Endodermal cell (in vitro differentiated cells): ENCODE data around the gene FIS1. TPM values are rescaled to one million over a fixed set of nuclear protein-coding genes. Genes with fewer than 3 reads are reported as not detected.
"Not testable (repeated sequence)": the region's sequence is repeated elsewhere in the genome, so short reads cannot be mapped to it uniquely, and the experiment has no call there.

Experiments used
- DNase-seq: peaks from one replicate; pipeline ENCODE4 v3.0.0-alpha.2; 2017
- H3K27ac ChIP-seq: 2 replicates; pipeline ENCODE4 v1.5.1; 2013; ENCODE audit warnings: mild to moderate bottlenecking, low read depth, low read length, moderate library complexity
- H3K27me3 ChIP-seq: 2 replicates; pipeline ENCODE4 v1.6.1; 2013; ENCODE audit warnings: mild to moderate bottlenecking, low read length, moderate library complexity; ENCODE audit not compliant: insufficient read depth, control insufficient read depth, poor library complexity, severe bottlenecking
- H3K36me3 ChIP-seq: 2 replicates; pipeline ENCODE4 v1.7.0; 2013; ENCODE audit warnings: mild to moderate bottlenecking, low read length, moderate library complexity; ENCODE audit not compliant: control insufficient read depth, insufficient read depth
- H3K4me1 ChIP-seq: one replicate; pipeline ENCODE4 v1.7.0; 2013; ENCODE audit warnings: low read length; ENCODE audit not compliant: control insufficient read depth, insufficient read depth
- H3K4me3 ChIP-seq: 2 replicates; pipeline ENCODE4 v1.5.1; 2013; ENCODE audit warnings: mild to moderate bottlenecking, low read length, moderate library complexity
- H3K9ac ChIP-seq: 2 replicates; pipeline ENCODE4 v1.6.1; 2013; ENCODE audit warnings: mild to moderate bottlenecking, low read length, moderate library complexity; ENCODE audit not compliant: poor library complexity, severe bottlenecking; ENCODE audit errors: extremely low read depth
- H3K9me3 ChIP-seq: 2 replicates; pipeline ENCODE4 v1.6.1; 2013; ENCODE audit warnings: mild to moderate bottlenecking, low read length, moderate library complexity; ENCODE audit not compliant: control insufficient read depth
- H3K27ac Mint-ChIP-seq: 2 replicates; pipeline ENCODE4 v1.8.0; 2020; ENCODE audit warnings: mixed read lengths
- H3K27me3 Mint-ChIP-seq: 2 replicates; pipeline ENCODE4 v1.8.0; 2021; ENCODE audit warnings: mild to moderate bottlenecking, mixed read lengths; ENCODE audit not compliant: insufficient read depth
- H3K36me3 Mint-ChIP-seq: 2 replicates; pipeline ENCODE4 v1.8.0; 2020; ENCODE audit warnings: low read depth, mixed read lengths
- H3K4me1 Mint-ChIP-seq: 2 replicates; pipeline ENCODE4 v1.8.0; 2020; ENCODE audit warnings: mixed read lengths
- H3K4me3 Mint-ChIP-seq: 2 replicates; pipeline ENCODE4 v1.8.0; 2020; ENCODE audit warnings: mild to moderate bottlenecking, moderate library complexity, mixed read lengths
- H3K9me3 Mint-ChIP-seq: 2 replicates; pipeline ENCODE4 v1.8.0; 2020; ENCODE audit warnings: mild to moderate bottlenecking, mixed read lengths
- WGBS, 2 experiments: methylation state at CpG; one replicate each; pipeline versions ENCODE4 v1.1.5 to v1.1.7; 2013; ENCODE audit warnings: missing lambda C conversion rate in 2 of 2, mixed read lengths in 1 of 2; ENCODE audit not compliant: insufficient coverage in 1 of 2, insufficient read length in 1 of 2; 5-methylcytosine and 5-hydroxymethylcytosine counted together
- total RNA-seq, 2 donors: library from RNA; stranded (reverse); fragmentation: NEBNext Ultra II Directional in 1 of 2; extraction: Animal tissue kit (Norgen Biotek cat#: 25700) in 1 of 2; gene quantifications; 2 replicates in 1 of 2; 3 replicates in 1 of 2; pipeline ENCODE4 v1.2.1, GENCODE V29; 2021
- TF ChIP-seq, protein P1 (sequence below): fragments of 200-600 bp; sonication (generic); conservative IDR thresholded peaks from 2 replicates; pipeline ENCODE4 v1.5.0; 2021; ENCODE audit warnings: antibody characterized with exemption, mild to moderate bottlenecking

FIS1 gene
- total RNA-seq, 2 donors from 2014 or later, result 99.9 to 102 TPM

DNA sequence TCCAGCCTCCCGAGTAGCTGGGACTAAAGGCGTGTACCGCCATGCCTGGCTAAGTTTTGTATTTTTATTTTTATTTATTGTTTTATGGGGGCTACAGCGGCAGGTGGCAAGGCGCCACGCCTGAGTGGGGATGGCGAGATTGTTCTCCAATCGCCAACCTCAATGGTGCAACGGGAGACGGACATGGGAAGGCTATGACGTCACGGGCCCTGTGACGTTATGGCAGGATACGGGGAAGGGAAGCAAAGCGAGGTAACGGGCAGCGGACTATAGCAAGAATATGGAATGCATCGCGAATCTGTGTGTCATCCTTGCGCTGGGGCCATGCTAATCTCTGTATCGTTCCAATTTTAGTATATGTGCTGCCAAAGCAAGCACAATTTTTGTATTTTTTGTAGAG is 24.8 kb upstream of the FIS1 start:
- no peak overlapping the region for H3K9ac ChIP-seq
- no peaks in the 10 kb centered on the region for H3K9me3 ChIP-seq
- no peaks in the 10 kb centered on the region for H3K27me3 ChIP-seq
- Mint-ChIP-seq H3K4me1 (no peaks in the 10 kb centered on the region), H3K27me3 (no peaks in the 10 kb centered on the region), H3K36me3 (no peaks in the 10 kb centered on the region), H3K4me3 (no peak overlapping the region), H3K27ac (no peak overlapping the region), H3K9me3 (peaks cover 3% of the 10 kb centered on the region)
- H3K4me3 ChIP-seq, result no peak overlapping the region
- DNase-seq, result no peak
- H3K36me3 ChIP-seq, result no peaks in the 10 kb centered on the region
- TF ChIP-seq, protein P1, sequence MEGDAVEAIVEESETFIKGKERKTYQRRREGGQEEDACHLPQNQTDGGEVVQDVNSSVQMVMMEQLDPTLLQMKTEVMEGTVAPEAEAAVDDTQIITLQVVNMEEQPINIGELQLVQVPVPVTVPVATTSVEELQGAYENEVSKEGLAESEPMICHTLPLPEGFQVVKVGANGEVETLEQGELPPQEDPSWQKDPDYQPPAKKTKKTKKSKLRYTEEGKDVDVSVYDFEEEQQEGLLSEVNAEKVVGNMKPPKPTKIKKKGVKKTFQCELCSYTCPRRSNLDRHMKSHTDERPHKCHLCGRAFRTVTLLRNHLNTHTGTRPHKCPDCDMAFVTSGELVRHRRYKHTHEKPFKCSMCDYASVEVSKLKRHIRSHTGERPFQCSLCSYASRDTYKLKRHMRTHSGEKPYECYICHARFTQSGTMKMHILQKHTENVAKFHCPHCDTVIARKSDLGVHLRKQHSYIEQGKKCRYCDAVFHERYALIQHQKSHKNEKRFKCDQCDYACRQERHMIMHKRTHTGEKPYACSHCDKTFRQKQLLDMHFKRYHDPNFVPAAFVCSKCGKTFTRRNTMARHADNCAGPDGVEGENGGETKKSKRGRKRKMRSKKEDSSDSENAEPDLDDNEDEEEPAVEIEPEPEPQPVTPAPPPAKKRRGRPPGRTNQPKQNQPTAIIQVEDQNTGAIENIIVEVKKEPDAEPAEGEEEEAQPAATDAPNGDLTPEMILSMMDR, result no peak
- WGBS, 2 experiments, result 94 to 97% methylated on average over 18 to 21 of the region's 21 CpGs
- H3K27ac ChIP-seq, result no peak overlapping the region
- no peaks in the 10 kb centered on the region for H3K4me1 ChIP-seq

DNA sequence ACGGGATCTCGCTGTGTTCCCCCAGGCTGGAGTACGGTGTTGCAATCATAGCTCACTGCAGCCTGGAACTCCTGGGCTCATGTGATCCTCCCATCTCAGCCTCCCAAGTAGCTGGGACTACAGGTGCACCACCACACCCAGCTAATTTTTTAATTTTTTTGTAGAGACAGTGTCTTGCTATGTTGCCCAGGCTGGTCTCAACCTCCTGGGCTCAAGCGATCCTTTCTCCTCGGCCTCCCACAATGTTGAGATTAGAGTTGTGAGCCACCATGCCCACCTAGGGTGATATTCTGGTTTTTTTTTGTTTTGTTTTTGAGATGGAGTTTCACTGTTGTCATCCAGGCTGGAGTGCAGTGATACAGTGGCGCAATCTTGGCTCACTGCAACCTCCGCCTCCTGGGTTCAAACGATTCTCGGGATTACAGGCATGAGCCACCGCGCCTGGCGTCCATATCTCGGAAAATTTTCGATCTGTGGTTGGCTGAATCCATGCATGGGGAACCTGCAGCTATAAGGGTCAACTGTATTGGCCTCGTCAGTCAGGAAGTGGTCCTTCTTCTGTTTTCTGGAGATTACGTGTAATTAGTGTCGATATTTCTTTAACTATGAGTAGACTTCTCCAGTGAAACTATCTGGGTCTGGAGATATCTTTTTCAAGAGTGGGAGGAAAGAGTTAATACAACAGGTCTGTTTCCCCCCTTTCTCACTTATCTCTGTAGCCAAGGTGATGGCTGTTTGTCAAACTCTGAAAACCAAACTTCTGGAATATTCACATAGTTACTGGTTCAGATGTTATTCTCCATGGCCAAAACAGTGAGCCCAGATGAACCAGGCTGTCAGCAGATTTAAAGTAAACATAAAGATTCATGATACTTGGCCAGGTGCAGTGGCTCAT is 21.0 kb upstream of the FIS1 start:
- no peaks in the 10 kb centered on the region for H3K4me1 ChIP-seq
- H3K9me3 ChIP-seq, result no peaks in the 10 kb centered on the region
- H3K4me1 Mint-ChIP-seq, result no peaks in the 10 kb centered on the region
- DNase-seq, result no peak
- H3K9ac ChIP-seq, result no peak overlapping the region
- H3K4me3 ChIP-seq, result no peak overlapping the region
- peaks cover 3% of the 10 kb centered on the region for H3K9me3 Mint-ChIP-seq
- TF ChIP-seq, protein P1, result no peak
- H3K27me3 Mint-ChIP-seq, result peaks cover 7% of the 10 kb centered on the region
- no peaks in the 10 kb centered on the region for H3K36me3 Mint-ChIP-seq
- no peak overlapping the region for H3K27ac Mint-ChIP-seq
- WGBS, 2 experiments, result 89 to 96% methylated on average over 14 to 17 of the region's 17 CpGs
- no peaks in the 10 kb centered on the region for H3K27me3 ChIP-seq
- no peak overlapping the region for H3K4me3 Mint-ChIP-seq
- no peaks in the 10 kb centered on the region for H3K36me3 ChIP-seq
- H3K27ac ChIP-seq, result no peak overlapping the region

DNA sequence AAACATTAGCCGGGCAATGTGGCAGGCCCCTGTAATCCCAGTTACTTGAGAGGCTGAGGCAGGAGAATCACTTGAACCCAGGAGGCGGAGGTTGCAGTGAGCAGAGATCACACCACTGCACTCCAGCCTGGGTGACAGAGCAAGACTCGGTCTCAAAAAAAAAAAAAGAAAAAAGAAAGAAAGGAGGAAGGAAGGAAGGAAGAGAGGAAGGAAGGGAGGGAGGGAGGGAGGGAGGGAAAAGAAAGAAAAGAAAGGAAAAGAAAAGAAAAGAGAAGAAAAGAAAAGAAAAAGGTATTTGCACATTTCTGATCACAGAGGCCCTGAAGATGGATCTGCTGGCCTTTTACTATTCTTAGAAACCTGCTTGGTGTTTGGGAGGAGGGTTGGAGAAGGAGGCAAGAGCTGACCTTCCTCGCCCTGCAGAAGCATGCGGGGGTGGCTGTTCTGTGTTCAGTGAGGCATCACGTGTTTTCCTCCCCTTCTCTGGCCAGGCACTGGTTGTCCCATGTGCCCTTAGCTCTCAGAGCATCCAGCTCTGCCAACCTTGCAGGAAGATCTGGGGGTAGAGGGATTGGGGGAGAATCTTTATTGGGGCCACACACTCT is 19.3 kb upstream of the FIS1 start:
- not testable (repeated sequence) for H3K4me1 ChIP-seq, H3K9ac ChIP-seq, H3K4me1 Mint-ChIP-seq, DNase-seq, H3K9me3 ChIP-seq, H3K4me3 ChIP-seq, H3K36me3 ChIP-seq, H3K27ac ChIP-seq, H3K9me3 Mint-ChIP-seq, H3K27ac Mint-ChIP-seq, H3K27me3 Mint-ChIP-seq, H3K36me3 Mint-ChIP-seq, H3K4me3 Mint-ChIP-seq, H3K27me3 ChIP-seq
- 85 to 95% methylated on average over 3 to 6 of the region's 6 CpGs for WGBS, 2 experiments
